GM21825 (cell line): Measurements from ENCODE around the gene C14orf93.

ENCODE experiments used
- ATAC-seq: cut with Tn5 transposase; IDR thresholded peaks from one replicate; pipeline ENCODE4 v1.9.1; 2021; ENCODE audit warnings: mild to moderate bottlenecking, moderate library complexity; ENCODE audit not compliant: unreplicated experiment

The C14orf93 gene

GRCh38 chr14:23009939-23010726, at the start of gene C14orf93:
Gene C14orf93, minus strand, starts transcription at chr14:23010143. Its CDS starts 11,120 bp downstream, at chr14:22999023.
- ATAC-seq, result no peak

GRCh38 chr14:23058654-23059504, 48.9 kb upstream of the C14orf93 start:
- ATAC-seq, result no peak

DNA sequence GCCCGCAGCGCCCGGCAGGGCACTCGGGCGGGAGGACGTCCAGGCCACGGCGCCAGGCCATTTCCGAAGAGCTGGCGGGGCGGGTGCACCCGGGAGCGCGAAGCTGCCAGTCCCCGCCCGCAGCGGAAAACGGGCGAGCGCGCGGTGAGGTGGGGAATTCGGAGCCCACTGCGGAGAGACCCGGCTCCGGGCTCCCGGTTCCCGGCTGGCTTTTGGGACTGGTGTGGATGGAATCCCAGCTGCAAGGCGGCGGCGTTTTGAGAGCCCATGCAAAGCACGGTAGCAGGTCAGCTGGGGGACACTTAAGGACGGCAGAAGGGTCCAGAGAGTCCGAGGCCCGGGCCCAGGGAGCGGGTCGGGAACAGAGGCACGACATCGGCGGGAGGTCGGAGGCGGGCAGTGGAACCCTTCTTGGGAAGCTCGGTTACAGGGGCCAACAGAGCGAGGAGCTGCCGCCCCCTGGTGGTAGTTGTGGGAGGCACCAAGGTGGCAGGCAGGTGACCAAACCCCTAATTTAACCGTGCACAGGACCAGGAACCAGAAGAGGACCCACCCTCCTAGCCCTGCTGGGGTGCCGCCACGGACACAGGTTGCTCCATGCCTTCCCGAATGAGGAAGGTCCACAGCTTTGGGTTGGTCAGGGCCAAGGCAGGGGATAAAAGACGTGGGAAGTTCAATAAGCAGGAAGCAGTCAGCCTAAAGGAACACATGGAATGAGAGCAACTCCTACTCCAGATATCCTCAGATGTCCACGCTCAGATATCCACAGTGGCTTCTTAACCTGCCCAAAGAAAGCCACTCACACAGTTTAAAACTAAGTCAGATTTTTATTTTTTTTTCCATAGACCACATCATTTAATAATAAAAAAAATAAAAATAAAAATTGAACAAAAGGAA, 48.1 kb upstream of the C14orf93 start:
- ATAC-seq, result no peak

DNA sequence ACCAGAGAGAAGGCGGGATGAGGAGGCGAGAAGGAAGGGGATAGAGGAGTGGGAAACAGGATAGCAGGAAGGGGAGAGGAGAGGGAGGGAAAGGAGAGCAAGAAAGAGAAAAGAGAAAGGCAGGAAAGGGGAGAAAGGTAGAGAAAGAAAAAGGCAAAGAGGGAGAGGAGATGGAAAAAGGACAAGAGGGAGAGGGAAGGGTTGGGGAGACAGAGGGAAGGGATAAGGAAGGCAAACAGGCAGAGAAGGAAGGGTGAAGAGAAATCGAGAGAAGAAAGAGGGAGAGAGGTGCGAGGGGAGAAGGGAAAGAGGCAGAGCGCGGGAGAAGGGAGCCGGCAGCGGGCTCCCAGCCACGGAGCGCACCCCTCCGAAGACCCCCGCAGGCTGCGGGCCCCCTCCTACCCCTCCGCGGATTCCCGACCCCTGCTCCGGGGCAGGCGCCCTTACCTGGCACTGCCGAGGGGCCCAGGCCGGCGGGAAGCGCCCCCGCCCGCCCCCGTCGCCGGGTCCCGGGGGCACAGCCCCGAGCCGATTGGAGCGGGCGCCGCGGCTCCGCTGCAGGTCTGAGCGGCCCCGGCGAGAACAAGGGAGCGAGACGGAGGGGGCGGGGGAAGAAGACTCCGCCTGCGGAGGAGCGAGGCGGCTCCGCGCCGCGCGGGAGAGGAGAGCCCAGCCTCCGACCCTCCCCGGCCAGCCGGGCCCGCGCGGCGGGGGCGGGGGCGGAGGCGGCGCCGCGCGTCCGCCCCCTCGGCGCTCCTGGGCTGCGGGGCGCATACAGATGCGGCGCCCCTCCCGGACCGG, 47.2 kb upstream of the C14orf93 start, which contains the start of gene CDH24:
TSS of gene CDH24 (minus strand) at position 565 of the 801 bp plus-strand sequence. CDS start 1,787 bp downstream, outside the sequence.
- peak; percentile 54 for ATAC-seq

- peak; percentile 51 for ATAC-seq
Observed at GRCh38 chr14:23056145-23056955, 46.4 kb upstream of the C14orf93 start.

DNA sequence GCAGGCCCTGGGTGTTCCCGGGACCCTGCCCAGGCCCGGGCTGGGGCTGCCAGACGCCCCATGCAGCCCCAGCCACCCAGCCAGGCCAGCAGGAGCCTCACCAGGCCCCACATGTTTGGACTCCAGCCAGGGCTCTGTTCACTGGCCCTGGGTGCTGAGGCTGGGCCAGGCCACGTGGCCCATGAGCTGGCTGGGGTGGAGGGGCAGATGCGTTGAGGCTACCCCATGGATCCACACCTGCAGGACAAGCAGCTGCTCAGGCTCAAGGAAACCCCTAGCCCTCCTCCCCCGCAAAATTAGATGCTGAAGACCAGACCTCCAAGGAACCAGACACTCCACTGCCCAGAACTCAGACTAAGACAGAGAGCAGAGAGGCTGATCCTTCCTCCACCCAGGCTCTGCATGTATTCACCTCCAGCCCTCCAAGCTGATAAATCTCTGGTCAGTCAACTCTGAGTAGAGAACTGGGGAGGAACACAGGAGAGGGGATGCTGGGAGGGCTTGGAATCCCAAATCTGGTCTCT, 45.7 kb upstream of the C14orf93 start:
- ATAC-seq, result no peak

DNA sequence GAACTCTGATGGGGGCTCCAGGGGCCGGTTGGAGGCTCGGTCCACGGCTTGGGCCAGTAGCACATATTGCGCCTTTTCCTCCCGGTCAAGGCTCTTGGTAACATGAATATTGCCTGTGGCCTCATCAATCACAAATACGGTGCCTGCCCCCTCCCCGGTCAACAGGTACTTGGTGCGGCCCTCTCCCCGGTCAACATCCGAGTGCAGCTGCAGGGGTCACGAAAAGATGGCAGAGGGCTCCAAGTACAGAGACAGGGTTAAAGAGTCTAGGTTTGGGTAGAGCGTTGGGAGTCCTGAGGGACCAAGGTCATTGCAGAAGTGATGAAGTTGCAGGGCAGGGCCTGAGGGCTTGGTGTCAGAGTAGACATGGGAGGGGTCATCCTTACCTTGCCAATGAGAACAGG, 45.2 kb upstream of the C14orf93 start:
- no peak for ATAC-seq

- ATAC-seq, result no peak
Observed at GRCh38 chr14:23054000-23054811, 44.3 kb upstream of the C14orf93 start.

DNA sequence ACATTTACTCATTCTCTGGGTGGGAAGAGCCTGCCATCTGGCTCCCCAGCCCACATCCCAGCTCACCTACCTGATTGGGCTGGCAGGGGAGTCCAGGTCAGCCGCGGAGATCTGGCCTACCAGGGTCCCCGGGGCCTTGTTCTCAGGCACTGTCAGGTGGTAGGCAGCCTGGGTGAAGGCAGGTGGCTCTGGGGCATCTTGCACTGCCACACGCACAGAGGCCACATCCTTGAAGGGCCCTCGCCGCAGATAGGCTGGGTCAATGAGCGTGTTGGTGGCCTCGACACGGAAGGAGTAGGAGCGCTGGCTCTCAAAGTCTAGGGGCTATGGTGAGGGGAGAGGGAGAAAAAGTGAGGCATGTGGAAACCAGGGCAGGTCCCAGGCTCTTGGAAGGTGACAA, 43.5 kb upstream of the C14orf93 start:
- ATAC-seq, result no peak

DNA sequence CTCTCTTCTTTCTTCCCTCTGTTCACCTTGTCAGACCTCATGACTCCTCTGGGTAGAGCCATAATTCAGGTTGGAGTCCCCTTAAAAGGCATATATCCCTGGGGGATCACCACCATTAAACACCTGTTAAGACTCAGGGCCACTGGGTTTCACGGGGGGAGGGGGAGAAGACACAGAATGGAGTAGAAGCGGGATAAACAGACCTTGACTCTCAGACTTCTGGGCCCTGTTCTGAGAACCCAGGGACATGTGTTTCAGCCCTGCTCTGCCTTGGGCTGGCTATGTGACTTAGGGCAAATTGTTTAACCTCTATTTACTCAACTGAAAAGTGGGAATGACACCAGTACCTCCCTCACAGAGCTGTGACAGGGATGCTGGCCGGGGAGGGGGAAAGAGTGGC, 42.7 kb upstream of the C14orf93 start:
- ATAC-seq, result no peak

DNA sequence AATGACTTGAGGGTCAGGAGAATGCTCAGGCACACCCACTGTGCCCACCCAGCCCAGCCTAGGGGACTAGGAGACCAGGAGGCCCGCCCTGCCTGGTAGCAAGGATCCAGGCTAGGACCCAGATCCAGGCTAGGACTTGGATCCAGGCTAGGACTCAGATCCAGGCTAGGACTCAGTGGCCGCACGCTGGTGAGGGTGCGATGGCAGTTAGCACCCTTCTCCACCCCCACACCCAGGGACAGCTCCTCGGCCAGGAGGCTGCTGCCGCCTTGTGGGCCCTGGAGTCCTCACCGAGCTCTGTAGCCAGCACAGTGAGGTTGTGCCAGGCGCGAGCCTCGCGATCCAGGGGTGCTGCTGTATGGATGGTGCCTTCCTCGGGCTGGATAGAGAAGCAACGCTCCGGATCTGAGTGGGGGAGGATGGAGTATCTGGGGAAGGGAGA, 42.3 kb upstream of the C14orf93 start:
- no peak for ATAC-seq

DNA sequence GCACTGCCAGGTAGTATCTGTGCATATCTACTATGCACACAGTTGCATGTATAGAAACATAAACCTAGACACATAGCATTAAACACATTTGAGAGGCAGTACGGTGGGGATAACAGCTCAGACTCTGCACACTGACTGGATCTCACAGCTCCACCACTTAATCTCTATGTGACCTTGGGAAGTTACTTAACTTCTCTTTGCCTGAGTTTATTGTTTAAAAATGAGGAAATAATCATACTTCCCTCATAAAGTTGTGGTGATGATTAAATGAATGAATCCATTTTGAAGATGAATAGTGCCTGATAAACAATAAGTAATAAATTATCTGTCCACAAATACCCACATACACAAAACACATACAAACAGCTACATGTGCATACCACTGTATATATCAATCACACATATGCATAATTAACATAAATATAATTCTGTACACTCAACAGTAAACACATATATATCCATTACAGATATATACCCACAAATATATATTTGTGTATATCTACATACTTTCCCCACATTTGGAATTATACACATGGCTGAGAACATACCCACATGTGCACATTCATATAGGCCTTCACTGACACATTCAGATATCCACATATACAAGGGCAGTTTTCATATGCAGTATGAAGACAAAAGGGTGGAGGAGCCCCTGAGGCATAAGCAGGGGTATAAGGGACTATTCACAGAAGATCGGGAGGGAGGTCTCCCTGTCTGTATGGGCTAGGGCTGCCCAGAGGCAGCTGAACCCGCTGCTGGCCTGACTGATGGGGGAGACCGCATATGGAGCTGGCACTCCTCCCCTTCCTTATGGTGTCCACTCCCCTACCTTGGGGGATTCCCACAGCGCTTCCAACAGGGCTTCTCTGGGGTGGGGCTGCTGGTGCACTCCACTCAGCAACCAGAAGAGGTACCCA, 41.5 kb upstream of the C14orf93 start:
- ATAC-seq, result no peak

- no peak for ATAC-seq
Observed at GRCh38 chr14:23049011-23049410, 39.1 kb upstream of the C14orf93 start.

- no peak for ATAC-seq
Observed at GRCh38 chr14:23047751-23048693, 38.1 kb upstream of the C14orf93 start.

DNA sequence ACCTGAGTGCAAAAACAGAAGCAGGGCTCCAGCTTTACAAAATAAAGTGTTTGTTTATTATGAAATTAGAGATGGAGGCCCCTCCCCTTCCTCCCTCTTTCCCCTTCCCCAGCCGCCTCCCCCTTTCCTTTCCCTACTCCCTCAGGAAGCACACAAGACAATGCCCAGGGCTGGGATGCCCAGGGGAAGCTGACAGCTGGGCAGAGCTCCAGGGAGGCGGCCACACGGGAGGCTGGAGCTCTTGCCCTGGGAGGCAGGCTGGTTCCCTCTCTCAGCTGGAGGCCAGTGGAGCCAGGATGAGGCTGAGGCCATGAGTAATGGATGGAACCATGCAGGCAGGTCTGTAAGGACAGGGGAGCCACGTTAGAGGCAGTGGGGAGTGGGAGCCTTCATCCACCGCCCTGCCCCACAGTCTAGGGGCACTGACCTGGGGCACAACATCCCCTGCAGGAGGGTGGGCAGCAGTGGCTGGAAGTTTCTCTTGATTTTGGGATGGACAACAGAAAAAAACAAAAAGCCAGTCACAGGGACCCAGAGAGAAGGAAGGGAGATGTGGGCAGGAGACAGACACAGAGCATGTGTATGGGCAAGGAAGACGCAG, 37.2 kb upstream of the C14orf93 start:
- ATAC-seq, result no peak
